Measurements from ENCODE around the gene HSD3B2.
"Not testable (repeated sequence)": the region's sequence is repeated elsewhere in the genome, so short reads cannot be mapped to it uniquely, and the experiment has no call there.

The HSD3B2 gene

GRCh38 chr1:119414950-119415349 is at the start of gene HSD3B2:
Gene HSD3B2 (plus strand): TSS chr1:119415150. CDS start chr1:119415420, 270 bp downstream.
- no peak for DNase-seq

GRCh38 chr1:119366424-119366823 is 48.5 kb upstream of the HSD3B2 start:
- no peak for DNase-seq

GRCh38 chr1:119367432-119368124 is 47.4 kb upstream of the HSD3B2 start:
- peak in 1 of 2 donors; percentile 5 for DNase-seq

DNA sequence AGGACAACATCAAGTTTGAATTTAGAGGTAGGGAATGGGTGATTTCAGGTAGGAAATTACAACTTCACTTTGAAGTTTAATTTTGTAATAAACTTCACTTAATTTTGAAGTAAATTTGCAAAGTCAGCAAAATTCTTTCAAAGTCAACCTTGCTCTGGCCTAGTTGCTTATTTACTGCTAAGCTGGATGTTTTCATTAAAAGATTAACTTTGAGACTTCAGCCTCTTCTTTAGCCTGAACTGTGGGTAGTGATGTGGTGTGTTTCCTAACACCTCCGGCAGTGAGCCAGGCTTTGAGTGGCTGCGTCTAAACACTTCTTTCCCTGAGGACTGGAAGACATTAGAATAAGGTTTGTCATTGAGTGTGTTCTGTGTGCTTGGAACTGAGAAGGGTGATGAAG is 46.4 kb upstream of the HSD3B2 start, which contains the start of gene HAO2:
TSS of gene HAO2 (plus strand) at position 232 of the 400 bp plus-strand sequence. CDS start 12,301 bp downstream, outside the sequence.
- DNase-seq: no peak

GRCh38 chr1:119370748-119371147 is 44.2 kb upstream of the HSD3B2 start:
- no peak for DNase-seq

DNA sequence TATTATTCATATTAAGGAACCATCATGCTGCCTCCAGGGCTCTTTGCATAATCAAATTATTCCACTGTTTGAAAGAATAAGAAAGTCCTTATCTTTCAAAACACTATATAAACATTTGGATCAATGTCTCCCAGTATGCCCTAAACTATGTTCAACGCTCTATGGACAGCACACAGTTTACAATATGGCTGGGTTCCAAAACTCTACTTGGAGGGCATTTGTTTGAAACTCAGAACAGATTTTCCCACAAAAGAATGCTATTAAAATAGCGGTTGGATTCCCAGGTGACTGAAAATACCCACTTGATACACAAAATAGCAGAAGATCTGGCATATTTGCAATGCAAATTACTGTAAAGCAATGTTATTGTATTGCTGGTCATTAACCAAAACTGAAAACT is 43.1 kb upstream of the HSD3B2 start:
- no peak for DNase-seq

DNA sequence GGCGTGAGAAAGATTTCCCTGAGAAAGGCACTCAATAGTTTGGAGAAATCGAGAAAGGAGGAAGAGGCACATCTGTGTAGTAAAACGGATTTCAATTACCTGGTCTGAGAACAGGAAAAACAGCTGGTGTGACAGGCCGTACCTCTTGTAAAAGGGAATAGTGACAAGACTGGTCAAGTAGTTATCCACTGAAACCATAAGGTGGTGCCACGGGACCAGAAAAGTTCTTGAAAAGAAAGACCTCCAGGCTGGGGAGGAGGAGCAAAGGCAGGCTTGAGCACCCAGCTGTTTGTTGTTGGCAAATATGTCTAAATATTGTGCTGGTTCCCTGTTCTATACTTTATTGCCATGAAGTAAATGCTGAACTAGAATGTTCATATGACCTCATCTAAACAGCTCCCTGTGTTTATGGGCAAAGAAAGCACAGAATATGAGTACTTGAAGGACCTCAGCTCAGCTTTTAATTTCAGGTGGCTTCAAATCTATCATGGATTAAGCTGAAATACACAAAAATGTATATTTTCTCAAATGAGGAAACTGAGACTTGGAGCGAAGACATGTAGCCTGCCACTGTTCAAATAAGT is 42.4 kb upstream of the HSD3B2 start:
- no peak for DNase-seq

- DNase-seq: no peak
These were observed 41.5 kb upstream of the HSD3B2 start for GRCh38 chr1:119373465-119373864.

- no peak for DNase-seq
These were observed 40.6 kb upstream of the HSD3B2 start for GRCh38 chr1:119374208-119374874.

- no peak for DNase-seq
These were observed 39.6 kb upstream of the HSD3B2 start for GRCh38 chr1:119375366-119375765.

DNA sequence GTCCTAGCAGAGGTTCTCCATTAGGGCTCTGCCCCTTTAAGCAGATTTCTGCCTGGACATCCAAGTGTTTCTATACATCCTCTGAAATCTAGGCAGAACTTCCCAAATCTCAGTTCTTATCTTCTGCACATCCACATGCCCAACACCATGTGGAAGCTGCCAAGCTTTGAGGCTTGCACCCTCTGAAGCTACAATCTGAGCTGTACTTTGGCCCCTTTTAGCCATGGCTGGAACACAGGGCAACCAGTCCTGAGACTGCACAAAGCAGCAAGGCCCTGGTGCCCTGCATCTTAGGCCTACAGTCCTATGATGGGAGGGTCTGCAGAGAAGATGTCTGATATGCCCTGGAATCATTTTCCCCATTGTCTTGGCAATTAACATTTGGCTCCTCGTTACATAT is 38.4 kb upstream of the HSD3B2 start:
- DNase-seq: no peak

DNA sequence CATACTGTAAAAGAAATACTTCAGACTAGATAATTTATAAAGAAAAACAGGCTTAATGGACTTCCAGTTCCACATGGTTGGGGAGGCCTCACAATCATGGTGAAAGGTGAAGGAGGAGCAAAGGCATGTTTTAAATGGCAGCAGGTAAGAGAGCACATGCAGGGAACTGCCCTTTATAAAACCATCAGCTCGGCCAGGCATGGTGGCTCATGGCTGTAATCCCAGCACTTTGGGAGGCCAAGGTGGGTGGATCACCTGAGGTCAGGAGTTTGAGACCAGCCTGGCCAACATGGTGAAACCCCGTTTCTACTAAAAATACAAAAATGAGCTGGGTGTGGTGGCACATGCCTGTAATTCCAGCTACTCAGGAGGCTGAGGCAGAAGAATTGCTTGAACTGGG is 37.4 kb upstream of the HSD3B2 start:
- DNase-seq: not testable (repeated sequence)

GRCh38 chr1:119379117-119379516 is 35.8 kb upstream of the HSD3B2 start:
- DNase-seq: no peak

GRCh38 chr1:119380304-119380703 is 34.6 kb upstream of the HSD3B2 start:
- no peak for DNase-seq

DNA sequence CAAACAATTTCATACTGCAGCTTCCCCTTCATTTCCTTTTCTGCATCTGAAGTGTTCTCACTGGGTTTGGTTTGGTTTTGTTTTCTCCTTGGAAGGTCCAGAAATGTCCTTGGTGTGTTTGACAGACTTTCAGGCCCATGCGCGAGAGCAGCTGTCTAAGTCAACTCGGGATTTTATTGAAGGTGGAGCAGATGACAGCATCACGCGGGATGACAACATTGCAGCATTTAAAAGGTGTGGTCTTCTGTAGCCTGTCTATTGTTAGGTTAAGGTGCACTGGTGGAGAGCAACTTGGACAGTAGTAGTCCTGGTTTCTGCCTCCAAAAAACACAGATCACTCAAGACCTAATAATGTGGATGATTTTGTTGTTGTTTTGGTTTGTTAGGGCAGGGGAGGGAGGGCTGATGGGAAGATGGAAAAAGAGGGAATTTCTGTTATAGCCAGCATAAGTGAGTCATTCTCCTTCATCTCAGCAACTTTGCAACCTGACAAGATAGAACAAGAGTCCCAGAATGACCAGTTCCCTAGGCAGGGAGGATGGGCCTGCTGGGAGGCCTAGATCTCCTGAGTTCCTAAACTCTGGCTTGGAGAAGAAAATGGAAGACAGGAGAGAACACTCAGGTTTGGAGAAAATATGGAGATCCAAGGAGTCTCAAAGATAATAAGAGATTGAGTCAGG is 33.8 kb upstream of the HSD3B2 start:
- DNase-seq: no peak

GRCh38 chr1:119384591-119384990 is 30.4 kb upstream of the HSD3B2 start:
- no peak for DNase-seq

GRCh38 chr1:119385650-119386049 is 29.3 kb upstream of the HSD3B2 start:
- DNase-seq: no peak

- DNase-seq: no peak
These were observed 27.1 kb upstream of the HSD3B2 start for GRCh38 chr1:119387858-119388257.

DNA sequence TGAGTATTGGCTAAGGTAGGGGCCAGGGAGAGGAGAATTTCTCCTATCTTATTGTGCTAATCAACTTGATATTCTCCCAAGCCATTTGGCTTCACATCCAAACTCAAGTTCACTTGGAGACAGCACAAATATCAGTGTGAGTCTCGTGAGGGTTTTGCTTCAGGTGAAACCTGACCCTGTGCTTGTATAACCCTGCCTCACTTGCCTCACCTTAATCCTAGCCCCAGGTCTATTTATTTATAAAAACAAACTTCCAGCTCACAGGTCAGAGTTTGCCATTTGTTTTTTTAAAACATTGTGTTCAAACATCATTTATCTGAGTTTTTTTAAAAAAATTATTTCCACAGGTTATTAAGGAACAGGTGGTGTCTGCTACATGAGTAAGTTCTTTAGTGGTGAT is 26.5 kb upstream of the HSD3B2 start:
- DNase-seq: no peak

- DNase-seq: no peak
These were observed 24.4 kb upstream of the HSD3B2 start for GRCh38 chr1:119390526-119390925.

DNA sequence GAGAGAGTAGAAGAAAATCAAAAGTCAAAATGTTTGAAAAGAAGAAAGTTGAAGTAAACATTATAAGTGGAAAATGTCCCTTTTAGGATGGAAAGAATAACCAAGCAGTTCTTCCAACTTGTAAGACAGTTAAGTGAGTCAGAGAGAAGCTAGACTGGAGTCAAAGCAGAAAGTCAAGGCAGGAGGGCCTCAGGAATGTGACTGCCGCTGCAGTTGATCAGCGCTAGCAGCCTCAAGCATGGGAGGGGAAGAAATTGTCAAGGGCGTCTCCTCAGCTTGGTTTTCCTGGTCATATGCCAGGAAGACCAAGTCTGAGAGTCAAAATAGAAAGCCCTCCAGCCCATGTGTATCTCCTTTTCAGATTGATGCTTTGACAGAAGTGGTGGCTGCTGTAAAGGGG is 23.2 kb upstream of the HSD3B2 start:
- DNase-seq: no peak

DNA sequence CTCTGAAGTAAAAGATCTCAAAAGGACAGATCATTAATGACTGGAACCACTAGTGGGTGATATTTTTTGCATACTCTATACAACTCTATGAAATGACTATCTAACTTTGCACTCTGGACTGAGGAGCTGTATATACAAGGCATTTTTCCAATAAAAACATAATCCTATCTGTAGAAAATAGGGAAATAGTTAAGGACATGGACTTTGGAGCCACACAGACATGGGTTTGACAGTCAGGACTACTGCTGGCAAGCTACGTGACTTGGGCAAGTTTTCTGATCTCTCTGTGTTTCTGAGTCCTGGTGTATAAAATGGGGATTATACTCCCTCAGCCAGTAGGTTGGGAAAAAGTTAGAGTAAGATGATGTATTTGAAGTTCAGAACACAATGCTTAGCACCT is 20.9 kb upstream of the HSD3B2 start:
- DNase-seq: no peak

- DNase-seq: no peak
These were observed 18.0 kb upstream of the HSD3B2 start for GRCh38 chr1:119396982-119397381.

DNA sequence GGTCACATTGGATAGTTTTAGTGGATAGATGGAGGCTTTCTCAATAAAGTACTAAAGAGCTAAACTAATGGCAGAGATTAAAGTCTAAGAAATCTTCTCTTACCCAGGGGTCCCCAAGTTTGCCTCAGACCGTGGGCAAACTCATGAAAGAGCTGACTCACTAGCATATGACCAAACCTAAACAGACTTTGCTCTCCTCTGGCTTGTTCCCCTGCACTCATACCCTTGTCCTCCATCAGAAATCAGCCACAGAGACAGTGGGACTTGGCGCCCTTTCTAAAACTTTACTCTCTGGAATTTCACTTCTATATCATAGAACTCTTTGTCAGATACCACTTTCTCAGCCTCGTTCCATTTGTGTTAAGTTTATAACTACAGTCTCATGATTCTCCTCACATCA is 17.0 kb upstream of the HSD3B2 start:
- no peak for DNase-seq
